Measurements from ENCODE around the gene CHL1.

GRCh38 chr3:294096-294495 is 97.5 kb downstream of the CHL1 start:
- TF ChIP-seq POLR2AphosphoS5 (IDR thresholded peaks at IDR 0.05; ENCODE audit: low read depth, low read length) (no peak), CREB1 (IDR thresholded peaks at IDR 0.05) (no peak), TAF1 (IDR thresholded peaks at IDR 0.05; ENCODE audit: low read depth, low read length) (no peak), EP300 (IDR thresholded peaks at IDR 0.05; ENCODE audit: borderline replicate concordance in 1 of 2, low read depth in 2 of 2, low read length in 2 of 2) (no peak), PHF8 (conservative IDR thresholded peaks at IDR 0.05; ENCODE audit: low read depth, low read length) (no peak), EZH2 (IDR thresholded peaks at IDR 0.05; ENCODE audit: low read depth, low read length, severe bottlenecking) (no peak), HDAC2 (IDR thresholded peaks at IDR 0.05; ENCODE audit: borderline replicate concordance in 1 of 2, low read depth in 2 of 2, low read length in 2 of 2) (no peak), MAFK (IDR thresholded peaks at IDR 0.05; ENCODE audit: low read depth, low read length) (no peak)
- TF ChIP-seq, protein P1, sequence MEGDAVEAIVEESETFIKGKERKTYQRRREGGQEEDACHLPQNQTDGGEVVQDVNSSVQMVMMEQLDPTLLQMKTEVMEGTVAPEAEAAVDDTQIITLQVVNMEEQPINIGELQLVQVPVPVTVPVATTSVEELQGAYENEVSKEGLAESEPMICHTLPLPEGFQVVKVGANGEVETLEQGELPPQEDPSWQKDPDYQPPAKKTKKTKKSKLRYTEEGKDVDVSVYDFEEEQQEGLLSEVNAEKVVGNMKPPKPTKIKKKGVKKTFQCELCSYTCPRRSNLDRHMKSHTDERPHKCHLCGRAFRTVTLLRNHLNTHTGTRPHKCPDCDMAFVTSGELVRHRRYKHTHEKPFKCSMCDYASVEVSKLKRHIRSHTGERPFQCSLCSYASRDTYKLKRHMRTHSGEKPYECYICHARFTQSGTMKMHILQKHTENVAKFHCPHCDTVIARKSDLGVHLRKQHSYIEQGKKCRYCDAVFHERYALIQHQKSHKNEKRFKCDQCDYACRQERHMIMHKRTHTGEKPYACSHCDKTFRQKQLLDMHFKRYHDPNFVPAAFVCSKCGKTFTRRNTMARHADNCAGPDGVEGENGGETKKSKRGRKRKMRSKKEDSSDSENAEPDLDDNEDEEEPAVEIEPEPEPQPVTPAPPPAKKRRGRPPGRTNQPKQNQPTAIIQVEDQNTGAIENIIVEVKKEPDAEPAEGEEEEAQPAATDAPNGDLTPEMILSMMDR (IDR thresholded peaks at IDR 0.05; ENCODE audit: control extremely low read depth in 1 of 3, insufficient read depth in 1 of 3, low read depth in 1 of 3, low read length in 3 of 3) = no peak
